ENCODE measurements around the gene MICAL3. TPM values are rescaled to one million over a fixed set of nuclear protein-coding genes. Genes with fewer than 3 reads are reported as not detected.
"Not testable (repeated sequence)": the region's sequence is repeated elsewhere in the genome, so short reads cannot be mapped to it uniquely, and the experiment has no call there.

Gene MICAL3
- total and polyA plus RNA-seq, 4 donors, result 59.9 to 113 (median 75.9) TPM

DNA sequence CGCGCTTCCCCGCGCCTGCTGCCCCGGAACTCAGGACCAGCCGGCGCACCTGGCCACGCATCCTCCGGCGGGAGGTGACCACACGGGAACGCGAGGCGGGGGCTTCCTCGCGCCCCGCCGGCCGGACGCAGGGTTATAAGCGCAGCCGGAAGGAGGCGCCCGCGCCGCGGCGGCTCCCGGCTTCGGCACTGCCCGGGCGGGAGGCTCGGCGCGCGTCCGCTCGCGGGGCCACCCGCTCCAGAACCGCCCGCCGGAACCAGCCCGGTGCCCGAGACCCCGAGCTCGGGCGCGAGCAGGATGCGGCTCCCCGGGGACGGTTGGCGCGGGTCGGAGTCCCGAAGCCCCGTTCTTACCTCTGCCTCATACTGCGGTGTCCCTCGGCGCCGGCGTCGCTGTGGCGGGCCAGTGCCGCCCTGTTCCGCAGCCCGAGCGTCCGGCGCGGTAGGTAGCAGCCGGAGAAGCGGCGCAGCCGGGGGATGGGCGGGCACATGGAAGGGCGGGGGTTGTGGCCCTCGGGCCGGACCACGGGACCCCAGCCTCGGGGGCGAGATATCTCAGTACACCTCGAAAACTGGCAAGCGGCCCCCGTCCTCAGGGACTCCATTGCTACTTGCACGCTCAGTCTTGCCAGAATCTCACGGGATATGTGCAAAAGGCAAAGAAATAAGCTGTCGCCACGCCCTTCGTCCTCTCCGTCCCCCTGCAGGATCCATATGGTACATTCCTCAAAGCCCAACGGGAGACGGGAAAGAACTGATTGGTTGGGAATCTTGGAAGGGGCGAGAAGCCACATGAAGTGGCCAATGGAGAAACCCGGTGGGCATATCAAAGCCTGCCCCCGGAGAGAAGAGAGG, 23.1 kb downstream of the MICAL3 start:
- no peaks in the 10 kb centered on the region for H3K9me3 ChIP-seq (ENCODE audit: control insufficient read depth, insufficient read depth, low read length)
- H3K4me1 ChIP-seq (ENCODE audit: control insufficient read depth, insufficient read depth, low read length), result peaks cover 19% of the 10 kb centered on the region
- peak overlapping the region; percentile 98 for H3K27ac ChIP-seq (ENCODE audit: low read depth, low read length)
- H3K27me3 ChIP-seq (ENCODE audit: control insufficient read depth, insufficient read depth, low read length), result no peaks in the 10 kb centered on the region
- H3K36me3 ChIP-seq (ENCODE audit: control insufficient read depth, insufficient read depth, low read length), result no peaks in the 10 kb centered on the region
- peak overlapping the region; percentile 77 for H3K4me3 ChIP-seq (ENCODE audit: low read depth, low read length)
- peak; percentile 92 to 99 (median 96) for DNase-seq (ENCODE audit: low read depth in 4 of 6, low spot score in 6 of 6)
- under 1% methylated on average over 90 of the region's 96 CpGs for WGBS (ENCODE audit: insufficient coverage)

DNA sequence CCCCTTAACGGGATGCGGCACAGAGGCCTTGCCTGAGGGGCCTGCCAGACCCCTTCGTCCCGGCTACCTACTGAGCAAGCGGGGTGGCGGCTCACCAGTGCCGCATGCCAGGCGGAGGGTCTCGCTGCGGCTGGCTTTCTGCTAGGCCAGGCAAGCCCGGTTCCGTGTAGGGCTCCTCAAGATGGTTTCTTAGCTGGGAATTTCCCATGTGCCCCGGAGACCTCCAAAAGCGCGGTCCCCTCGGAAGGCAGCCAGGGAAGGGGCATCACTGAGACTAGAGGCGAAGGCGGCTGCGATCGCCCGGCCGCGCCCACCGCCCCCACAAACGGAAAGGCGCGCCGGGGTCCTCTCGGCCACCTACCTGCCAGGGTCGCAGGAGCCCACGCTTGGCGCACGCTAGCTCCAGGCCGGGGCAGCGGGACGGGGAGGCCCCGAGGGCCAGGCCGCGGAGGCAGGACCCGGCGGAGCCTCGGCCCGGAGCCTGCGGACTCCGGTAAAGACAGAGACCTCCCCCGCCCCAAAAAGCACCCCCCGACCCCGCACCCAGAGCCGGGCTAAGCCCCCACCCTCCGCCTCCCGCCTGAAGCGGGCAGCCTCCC, 23.8 kb downstream of the MICAL3 start:
- Histone ChIP-seq H3K27ac (ENCODE audit: low read depth, low read length) (no peak overlapping the region), H3K9me3 (ENCODE audit: control insufficient read depth, insufficient read depth, low read length) (no peaks in the 10 kb centered on the region), H3K36me3 (ENCODE audit: control insufficient read depth, insufficient read depth, low read length) (no peaks in the 10 kb centered on the region), H3K4me1 (ENCODE audit: control insufficient read depth, insufficient read depth, low read length) (peaks cover 19% of the 10 kb centered on the region), H3K27me3 (ENCODE audit: control insufficient read depth, insufficient read depth, low read length) (no peaks in the 10 kb centered on the region), H3K4me3 (ENCODE audit: low read depth, low read length) (peak overlapping the region; percentile 77)
- under 1% methylated on average over 52 of the region's 52 CpGs for WGBS (ENCODE audit: insufficient coverage)
- peak in 2 of 6 donors; percentile 41 to 53 for DNase-seq (ENCODE audit: low read depth in 4 of 6, low spot score in 6 of 6)

DNA sequence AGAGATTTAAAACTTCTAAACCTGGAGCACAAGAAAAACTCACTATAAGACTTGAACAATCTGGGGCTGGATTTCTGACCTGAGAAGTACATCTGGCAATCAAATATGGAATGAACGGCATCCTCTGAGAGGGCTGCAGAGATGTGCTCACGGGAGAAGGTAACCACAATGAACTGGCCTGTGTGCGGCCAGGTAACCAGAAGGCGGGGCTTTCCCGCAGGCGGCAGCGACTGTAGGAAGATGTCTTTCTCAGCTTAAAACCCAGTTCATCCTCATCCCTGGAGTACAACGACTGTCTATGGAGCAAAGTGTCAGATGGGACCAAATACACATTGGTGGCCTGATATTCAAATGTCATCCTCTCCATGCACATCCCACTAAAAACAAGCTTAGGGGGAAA, 24.5 kb downstream of the MICAL3 start:
- no peaks in the 10 kb centered on the region for H3K9me3 ChIP-seq (ENCODE audit: control insufficient read depth, insufficient read depth, low read length)
- no peaks in the 10 kb centered on the region for H3K27me3 ChIP-seq (ENCODE audit: control insufficient read depth, insufficient read depth, low read length)
- DNase-seq (ENCODE audit: low read depth in 4 of 6, low spot score in 6 of 6), result no peak
- H3K4me3 ChIP-seq (ENCODE audit: low read depth, low read length), result peak overlapping the region; percentile 77
- no peak overlapping the region for H3K27ac ChIP-seq (ENCODE audit: low read depth, low read length)
- H3K4me1 ChIP-seq (ENCODE audit: control insufficient read depth, insufficient read depth, low read length), result peaks cover 15% of the 10 kb centered on the region
- WGBS (ENCODE audit: insufficient coverage), result 44% methylated on average over 8 of the region's 8 CpGs
- no peaks in the 10 kb centered on the region for H3K36me3 ChIP-seq (ENCODE audit: control insufficient read depth, insufficient read depth, low read length)

GRCh38 chr22:17998913-17999312, 25.4 kb downstream of the MICAL3 start:
- no peaks in the 10 kb centered on the region for H3K27me3 ChIP-seq (ENCODE audit: control insufficient read depth, insufficient read depth, low read length)
- no peak overlapping the region for H3K27ac ChIP-seq (ENCODE audit: low read depth, low read length)
- peaks cover 22% of the 10 kb centered on the region for H3K4me1 ChIP-seq (ENCODE audit: control insufficient read depth, insufficient read depth, low read length)
- 95% methylated on average over 6 of the region's 6 CpGs for WGBS (ENCODE audit: insufficient coverage)
- H3K9me3 ChIP-seq (ENCODE audit: control insufficient read depth, insufficient read depth, low read length), result no peaks in the 10 kb centered on the region
- DNase-seq (ENCODE audit: low read depth in 4 of 6, low spot score in 6 of 6), result no peak
- no peak overlapping the region for H3K4me3 ChIP-seq (ENCODE audit: low read depth, low read length)
- H3K36me3 ChIP-seq (ENCODE audit: control insufficient read depth, insufficient read depth, low read length), result peaks cover 4% of the 10 kb centered on the region

DNA sequence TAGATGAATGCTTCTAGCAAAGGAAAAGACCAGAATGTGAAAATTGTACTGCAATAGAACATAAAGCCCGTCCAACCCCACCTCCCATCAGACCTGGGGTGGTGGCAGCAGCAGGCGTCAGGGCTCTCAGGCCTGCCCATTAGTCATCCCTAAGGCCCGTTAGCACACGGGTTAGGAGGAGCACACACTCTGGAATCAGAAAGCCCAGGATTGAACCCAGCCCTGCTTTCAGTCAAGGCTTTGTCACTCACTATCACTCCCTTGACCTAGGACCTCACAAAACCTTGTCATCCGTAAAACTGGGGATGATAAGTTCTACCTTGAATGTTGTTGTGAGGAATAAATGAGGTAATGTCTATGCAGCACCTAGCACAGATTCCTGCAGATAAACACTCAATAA, 26.9 kb downstream of the MICAL3 start:
- 65% methylated on average over 4 of the region's 5 CpGs for WGBS (ENCODE audit: insufficient coverage)
- H3K27ac ChIP-seq (ENCODE audit: low read depth, low read length), result no peak overlapping the region
- peaks cover 4% of the 10 kb centered on the region for H3K36me3 ChIP-seq (ENCODE audit: control insufficient read depth, insufficient read depth, low read length)
- H3K27me3 ChIP-seq (ENCODE audit: control insufficient read depth, insufficient read depth, low read length), result no peaks in the 10 kb centered on the region
- no peak overlapping the region for H3K4me3 ChIP-seq (ENCODE audit: low read depth, low read length)
- peaks cover 23% of the 10 kb centered on the region for H3K4me1 ChIP-seq (ENCODE audit: control insufficient read depth, insufficient read depth, low read length)
- no peak for DNase-seq (ENCODE audit: low read depth in 4 of 6, low spot score in 6 of 6)
- H3K9me3 ChIP-seq (ENCODE audit: control insufficient read depth, insufficient read depth, low read length), result no peaks in the 10 kb centered on the region

DNA sequence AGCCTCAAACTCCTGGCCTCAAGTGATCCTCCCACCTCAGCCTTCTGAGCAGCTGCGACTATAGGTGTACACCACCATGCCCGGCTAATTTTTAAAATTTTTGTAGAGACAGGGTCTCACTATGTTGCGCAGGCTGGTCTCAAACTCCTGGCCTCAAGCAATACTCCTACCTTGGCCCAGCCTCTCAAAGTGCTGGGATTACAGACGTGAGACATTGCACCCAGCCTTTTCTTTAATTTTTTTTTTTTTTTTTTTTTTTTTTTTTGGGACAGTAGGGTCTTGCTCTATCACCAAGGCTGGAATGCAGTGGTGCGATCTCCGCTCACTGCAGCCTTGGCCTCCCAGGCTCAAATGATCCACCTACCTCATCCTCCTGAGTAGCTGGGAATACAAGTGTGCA, 29.1 kb downstream of the MICAL3 start:
- DNase-seq (ENCODE audit: low read depth in 4 of 6, low spot score in 6 of 6); H3K4me3 ChIP-seq (ENCODE audit: low read depth, low read length); H3K36me3 ChIP-seq (ENCODE audit: control insufficient read depth, insufficient read depth, low read length); H3K27me3 ChIP-seq (ENCODE audit: control insufficient read depth, insufficient read depth, low read length); H3K27ac ChIP-seq (ENCODE audit: low read depth, low read length); H3K9me3 ChIP-seq (ENCODE audit: control insufficient read depth, insufficient read depth, low read length): not testable (repeated sequence)
- 100% methylated on average over 2 of the region's 6 CpGs for WGBS (ENCODE audit: insufficient coverage)
- peaks cover 21% of the 10 kb centered on the region for H3K4me1 ChIP-seq (ENCODE audit: control insufficient read depth, insufficient read depth, low read length)

- H3K27ac ChIP-seq (ENCODE audit: low read depth, low read length), result no peak overlapping the region
- no peak overlapping the region for H3K4me3 ChIP-seq (ENCODE audit: low read depth, low read length)
- H3K4me1 ChIP-seq (ENCODE audit: control insufficient read depth, insufficient read depth, low read length), result peaks cover 17% of the 10 kb centered on the region
- peaks cover 4% of the 10 kb centered on the region for H3K36me3 ChIP-seq (ENCODE audit: control insufficient read depth, insufficient read depth, low read length)
- WGBS (ENCODE audit: insufficient coverage), result 85% methylated on average over 6 of the region's 10 CpGs
- H3K9me3 ChIP-seq (ENCODE audit: control insufficient read depth, insufficient read depth, low read length), result no peaks in the 10 kb centered on the region
- H3K27me3 ChIP-seq (ENCODE audit: control insufficient read depth, insufficient read depth, low read length), result no peaks in the 10 kb centered on the region
- DNase-seq (ENCODE audit: low read depth in 4 of 6, low spot score in 6 of 6), result no peak
Measured at GRCh38 chr22:17994424-17995108, 29.8 kb downstream of the MICAL3 start.

DNA sequence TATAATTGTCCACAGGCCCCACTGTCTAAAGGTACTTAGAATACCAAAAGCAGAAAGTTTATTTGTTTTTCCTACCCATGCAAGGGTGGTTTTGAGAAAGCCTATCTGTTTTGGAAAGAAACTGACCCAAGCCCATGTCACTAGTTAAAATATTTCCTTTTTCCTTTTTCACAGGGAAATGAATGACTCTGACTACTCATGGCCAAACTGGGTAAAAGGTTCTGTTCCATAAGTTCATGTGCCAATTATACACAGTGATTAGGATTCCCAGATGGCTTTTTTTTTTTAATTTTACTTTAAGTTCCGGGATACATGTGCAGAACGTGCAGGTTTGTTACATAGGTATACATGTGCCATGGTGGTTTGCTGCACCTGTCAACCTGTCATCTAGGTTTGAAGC, 31.4 kb downstream of the MICAL3 start:
- not testable (repeated sequence) for H3K4me3 ChIP-seq (ENCODE audit: low read depth, low read length); H3K9me3 ChIP-seq (ENCODE audit: control insufficient read depth, insufficient read depth, low read length); H3K27me3 ChIP-seq (ENCODE audit: control insufficient read depth, insufficient read depth, low read length); H3K36me3 ChIP-seq (ENCODE audit: control insufficient read depth, insufficient read depth, low read length); DNase-seq (ENCODE audit: low read depth in 4 of 6, low spot score in 6 of 6); H3K27ac ChIP-seq (ENCODE audit: low read depth, low read length)
- H3K4me1 ChIP-seq (ENCODE audit: control insufficient read depth, insufficient read depth, low read length), result peaks cover 26% of the 10 kb centered on the region
- WGBS (ENCODE audit: insufficient coverage), result no CpG with 5 or more reads among the region's 2 CpGs

DNA sequence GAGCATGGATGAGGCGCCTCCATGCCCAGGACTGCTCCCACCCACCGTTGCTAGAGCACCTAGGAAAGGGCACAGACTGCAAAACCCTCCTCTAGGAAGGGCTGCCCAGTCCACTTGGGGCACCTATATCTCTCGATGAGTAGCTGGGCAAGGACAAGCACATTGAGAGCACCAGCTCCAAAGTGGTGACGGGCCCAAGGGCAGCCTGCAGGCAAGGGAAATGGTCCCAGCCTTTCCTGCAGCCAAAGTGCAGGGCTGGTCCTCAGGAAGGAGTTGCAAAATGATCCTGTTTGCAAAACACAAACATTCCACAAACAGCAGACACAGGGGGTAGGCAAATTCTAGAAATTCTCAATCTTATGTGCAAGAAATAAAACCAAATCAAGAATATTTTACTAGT, 32.4 kb downstream of the MICAL3 start:
- DNase-seq (ENCODE audit: low read depth in 4 of 6, low spot score in 6 of 6); H3K27ac ChIP-seq (ENCODE audit: low read depth, low read length); H3K4me3 ChIP-seq (ENCODE audit: low read depth, low read length); H3K9me3 ChIP-seq (ENCODE audit: control insufficient read depth, insufficient read depth, low read length); H3K27me3 ChIP-seq (ENCODE audit: control insufficient read depth, insufficient read depth, low read length); H3K36me3 ChIP-seq (ENCODE audit: control insufficient read depth, insufficient read depth, low read length): not testable (repeated sequence)
- 93% methylated on average over 4 of the region's 4 CpGs for WGBS (ENCODE audit: insufficient coverage)
- H3K4me1 ChIP-seq (ENCODE audit: control insufficient read depth, insufficient read depth, low read length), result peaks cover 26% of the 10 kb centered on the region

All from spinal cord (tissue), 10 donors.